Activated CD8-positive, alpha-beta memory T cell treated with anti-CD3 and anti-CD28 coated beads, Interleukin-2, amount 50 U/mL, for 24 hours (primary cell): ENCODE results near the gene GULP1.
"Not testable (repeated sequence)": the region's sequence is repeated elsewhere in the genome, so short reads cannot be mapped to it uniquely, and the experiment has no call there.

Experiments
- DNase-seq: peaks from one replicate; pipeline ENCODE4 v3.0.0-alpha.2; 2020; ENCODE audit errors: extremely low read depth

GULP1 gene, protein sequence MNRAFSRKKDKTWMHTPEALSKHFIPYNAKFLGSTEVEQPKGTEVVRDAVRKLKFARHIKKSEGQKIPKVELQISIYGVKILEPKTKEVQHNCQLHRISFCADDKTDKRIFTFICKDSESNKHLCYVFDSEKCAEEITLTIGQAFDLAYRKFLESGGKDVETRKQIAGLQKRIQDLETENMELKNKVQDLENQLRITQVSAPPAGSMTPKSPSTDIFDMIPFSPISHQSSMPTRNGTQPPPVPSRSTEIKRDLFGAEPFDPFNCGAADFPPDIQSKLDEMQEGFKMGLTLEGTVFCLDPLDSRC

GRCh38 chr2:188291617-188292347, at the start of gene GULP1:
Gene GULP1, plus strand, starts transcription at chr2:188291874. Its CDS starts 185,829 bp downstream, at chr2:188477703.
- DNase-seq = no peak

DNA sequence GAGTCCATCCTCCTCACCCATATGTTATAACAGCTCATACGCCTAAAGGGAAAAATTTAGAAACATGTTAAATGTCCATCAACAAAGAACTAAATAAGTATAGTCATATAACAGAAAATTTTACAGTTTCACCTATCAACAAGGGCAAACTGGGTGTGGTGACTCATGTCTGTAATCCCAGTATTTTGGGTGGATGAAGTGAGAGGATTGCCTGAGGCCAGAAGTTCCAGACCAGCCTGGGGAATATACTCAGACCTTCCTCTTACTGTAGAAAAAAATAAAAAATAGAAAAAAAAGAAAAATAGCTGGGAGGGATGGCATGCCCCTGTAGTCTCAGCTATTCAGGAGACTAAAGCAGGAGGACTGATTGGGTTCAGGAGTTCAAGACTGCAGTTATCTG, 48.3 kb upstream of the GULP1 start:
- DNase-seq = no peak

DNA sequence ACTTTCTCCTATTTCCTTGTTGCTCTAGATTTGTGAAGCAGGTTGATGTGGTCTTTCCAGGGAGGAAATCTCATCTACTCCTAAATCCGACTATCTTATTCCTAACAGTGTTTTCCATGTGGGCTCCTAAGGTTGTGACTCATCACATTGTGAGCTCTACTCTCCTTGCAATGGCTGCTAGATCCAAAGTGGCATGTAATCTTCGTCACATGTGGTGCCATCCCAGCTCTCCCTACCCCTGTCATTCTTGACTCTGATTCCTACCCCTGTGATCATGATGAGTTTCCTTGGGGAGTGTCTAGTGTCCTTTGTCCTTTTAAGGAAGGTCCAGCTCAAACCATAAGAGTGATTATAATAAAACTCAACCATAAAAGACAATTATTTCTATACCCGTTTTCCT, 47.3 kb upstream of the GULP1 start:
- no peak for DNase-seq

DNA sequence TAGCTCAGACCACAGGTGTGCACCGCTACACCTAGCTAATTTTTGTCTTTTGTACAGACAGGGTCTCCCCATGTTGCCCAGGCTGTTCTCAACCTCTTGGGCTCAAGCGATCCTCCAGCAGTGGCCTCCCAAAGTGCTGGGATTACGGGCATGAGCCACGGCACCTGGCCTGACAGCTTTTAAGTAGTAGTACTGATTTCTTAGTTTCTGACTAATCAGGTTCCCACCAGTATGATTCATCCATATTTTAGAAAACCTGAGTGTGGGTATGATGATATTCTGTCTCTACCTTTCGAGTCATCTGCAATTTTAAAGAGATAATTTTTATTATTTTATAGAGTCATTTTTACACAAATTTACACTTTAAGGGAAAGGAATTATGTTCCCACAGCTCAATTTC, 46.4 kb upstream of the GULP1 start:
- DNase-seq = no peak

GRCh38 chr2:188248513-188248912, 43.2 kb upstream of the GULP1 start:
- DNase-seq = no peak

- DNase-seq = no peak
These were observed 40.6 kb upstream of the GULP1 start for GRCh38 chr2:188251034-188251433.

GRCh38 chr2:188256420-188256819, 35.3 kb upstream of the GULP1 start:
- no peak for DNase-seq

- no peak for DNase-seq
These were observed 26.4 kb upstream of the GULP1 start for GRCh38 chr2:188265315-188265714.

GRCh38 chr2:188267776-188268175, 23.9 kb upstream of the GULP1 start:
- DNase-seq = no peak

- DNase-seq = no peak
These were observed 22.7 kb upstream of the GULP1 start for GRCh38 chr2:188269004-188269403.

DNA sequence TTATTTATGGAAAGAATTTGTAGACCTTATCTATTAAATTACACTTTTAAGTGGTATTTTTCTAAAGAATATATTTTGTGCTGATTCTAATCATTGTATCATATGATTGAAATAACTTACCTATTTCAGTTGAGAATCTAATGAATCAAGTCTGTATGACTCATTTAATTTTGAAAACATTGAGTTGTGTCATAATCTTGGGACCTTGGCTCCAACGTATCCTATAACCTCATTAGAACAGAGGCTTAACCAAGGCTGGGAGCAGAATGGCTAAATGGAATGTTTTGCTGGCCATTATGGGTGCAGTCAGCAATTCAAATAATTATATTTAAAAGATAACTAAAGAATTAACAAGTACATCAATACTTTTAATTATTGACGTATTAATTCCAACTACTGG, 19.6 kb upstream of the GULP1 start:
- no peak for DNase-seq

DNA sequence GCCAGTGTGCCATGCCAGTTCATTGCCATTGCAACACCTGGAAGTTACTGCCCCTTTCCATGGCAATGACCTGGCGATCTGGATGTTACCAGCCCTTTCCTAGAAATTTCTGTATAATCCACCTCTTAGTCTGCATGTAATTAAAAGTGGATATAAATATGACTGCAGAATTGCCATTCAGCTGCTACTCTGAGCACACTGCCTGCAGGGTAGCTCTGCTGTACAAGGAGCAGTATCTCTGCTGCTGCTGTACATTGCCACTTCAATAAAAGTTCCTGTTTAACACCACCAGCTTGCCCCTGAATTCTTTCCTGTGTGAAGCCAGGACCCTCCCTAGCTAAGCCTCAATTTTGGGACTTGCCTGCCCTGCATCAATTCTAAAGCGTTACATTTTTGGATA, 17.4 kb upstream of the GULP1 start:
- DNase-seq = no peak

- no peak for DNase-seq
These were observed 15.4 kb upstream of the GULP1 start for GRCh38 chr2:188276255-188276654.

- no peak for DNase-seq
These were observed 13.9 kb upstream of the GULP1 start for GRCh38 chr2:188277786-188278185.

- DNase-seq = no peak
These were observed 13.1 kb upstream of the GULP1 start for GRCh38 chr2:188278388-188279092.

- no peak for DNase-seq
These were observed 12.6 kb upstream of the GULP1 start for GRCh38 chr2:188279093-188279445.

- DNase-seq = no peak
These were observed 10.9 kb upstream of the GULP1 start for GRCh38 chr2:188280811-188281222.

DNA sequence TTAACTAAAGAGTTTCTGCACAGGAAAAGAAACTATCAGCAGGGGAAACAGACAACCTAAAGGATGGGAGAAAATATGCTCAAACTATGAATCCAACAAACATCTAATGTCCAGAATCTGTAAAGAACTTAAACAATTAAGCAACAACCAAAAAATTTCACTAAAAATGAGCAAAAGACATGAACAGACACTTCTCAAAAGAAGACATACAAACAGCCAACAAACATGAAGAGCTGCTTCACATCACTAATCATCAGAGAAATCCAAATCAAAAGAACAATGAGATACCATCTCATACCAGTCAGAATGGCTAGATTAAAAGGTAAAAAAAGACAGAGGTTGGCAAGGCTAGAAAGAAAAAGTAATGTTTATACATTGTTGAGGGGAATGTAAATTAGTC, 8.8 kb upstream of the GULP1 start:
- DNase-seq = no peak

GRCh38 chr2:188284251-188284650, 7.4 kb upstream of the GULP1 start:
- DNase-seq = not testable (repeated sequence)

DNA sequence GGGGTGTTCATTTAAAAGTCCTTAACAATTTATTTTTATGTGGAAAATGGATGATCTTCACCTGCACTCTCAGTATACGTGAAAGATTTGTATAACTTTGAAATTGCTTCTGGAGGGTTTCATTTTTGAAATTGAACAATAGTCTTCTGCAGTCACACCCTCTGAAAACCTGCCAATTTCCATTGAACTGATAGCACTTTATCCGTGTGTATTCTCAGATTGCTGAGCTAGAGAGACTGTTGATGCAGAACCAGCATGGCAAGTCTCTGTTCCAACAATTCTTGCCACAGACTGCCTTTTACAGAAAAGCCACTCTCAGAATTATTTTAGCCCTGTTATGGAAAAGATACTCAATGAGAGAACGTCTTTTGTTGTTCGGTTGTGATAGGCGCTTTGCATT, 6.6 kb upstream of the GULP1 start:
- DNase-seq = no peak

DNA sequence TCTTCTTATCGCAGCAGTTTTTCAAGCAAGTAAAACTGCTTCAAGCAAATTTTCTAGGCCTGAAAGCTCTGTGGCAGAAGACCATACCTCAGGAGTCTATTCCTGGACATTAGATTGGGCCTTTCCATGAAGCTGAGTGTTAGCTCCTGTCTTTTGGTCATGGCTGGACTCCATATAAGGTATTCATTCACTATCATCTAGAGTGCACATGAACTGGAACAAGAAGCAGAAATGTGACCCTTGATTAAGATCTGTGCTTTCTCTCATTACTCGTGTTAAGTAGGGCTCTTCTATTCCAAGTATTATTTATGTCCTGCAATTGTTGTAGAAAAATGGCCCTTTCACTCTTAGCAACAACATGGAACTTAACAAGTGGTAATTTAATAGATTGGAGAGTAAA, 5.9 kb upstream of the GULP1 start:
- no peak for DNase-seq

- no peak for DNase-seq
These were observed 495 bp upstream of the GULP1 start for GRCh38 chr2:188291142-188291616.
